Activated CD4-positive, alpha-beta T cell treated with anti-CD3 and anti-CD28 coated beads, Interleukin-2, amount 50 U/mL, for 4 hours (primary cell): ENCODE measurements around the gene EFHB.
"Not testable (repeated sequence)": the region's sequence is repeated elsewhere in the genome, so short reads cannot be mapped to it uniquely, and the experiment has no call there.

Experiments used
- DNase-seq, 2 experiments: peaks; one replicate each; pipeline ENCODE4 v3.0.0-alpha.2; 2020

Gene EFHB, protein sequence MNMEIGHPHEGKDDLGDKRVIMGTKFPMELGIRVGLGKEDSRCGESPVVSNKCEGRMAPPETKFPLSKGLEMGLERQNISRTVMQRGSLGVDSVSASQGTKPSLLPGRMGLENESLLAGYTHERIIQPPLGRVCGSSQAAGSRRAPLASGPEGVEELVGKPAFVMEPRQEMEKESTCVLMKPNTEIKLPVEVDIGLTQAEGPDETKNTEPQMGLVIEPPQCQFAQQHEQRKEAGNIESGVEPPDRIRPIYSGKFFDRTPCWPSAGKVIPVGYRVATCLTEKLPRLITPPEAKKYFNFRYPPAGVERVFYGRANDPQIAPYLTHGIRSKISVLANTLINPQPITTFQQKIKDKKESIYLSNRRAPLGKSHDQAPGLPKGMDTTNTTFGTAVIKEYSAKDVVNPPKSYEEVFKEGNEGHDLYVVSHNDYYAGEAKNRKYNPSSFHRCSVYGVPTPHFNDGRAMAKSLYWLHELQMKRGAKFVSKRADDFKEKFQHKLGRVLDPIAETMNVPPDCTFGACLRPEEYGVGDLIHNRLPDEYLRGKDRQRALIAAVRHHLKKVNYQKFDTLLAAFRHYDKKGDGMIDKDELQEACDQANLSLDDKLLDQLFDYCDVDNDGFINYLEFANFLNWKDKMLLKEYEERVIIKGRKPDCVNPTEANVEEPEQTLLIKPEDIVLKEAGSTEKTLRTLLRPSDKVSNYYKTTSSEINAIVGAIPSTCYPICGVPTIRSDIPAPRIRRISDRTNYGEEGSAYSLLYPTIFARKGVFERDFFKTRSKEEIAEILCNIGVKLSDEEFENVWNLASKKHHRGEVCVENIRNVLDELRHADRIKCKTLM

GRCh38 chr3:19934098-19934566, at the start of gene EFHB:
TSS of gene EFHB (minus strand) at chr3:19934217. CDS start at chr3:19934018, 199 bp downstream.
- DNase-seq: no peak

- no peak for DNase-seq
Measured at GRCh38 chr3:19972054-19972453, 38.0 kb upstream of the EFHB start.

- no peak for DNase-seq
Measured at GRCh38 chr3:19970327-19970726, 36.3 kb upstream of the EFHB start.

DNA sequence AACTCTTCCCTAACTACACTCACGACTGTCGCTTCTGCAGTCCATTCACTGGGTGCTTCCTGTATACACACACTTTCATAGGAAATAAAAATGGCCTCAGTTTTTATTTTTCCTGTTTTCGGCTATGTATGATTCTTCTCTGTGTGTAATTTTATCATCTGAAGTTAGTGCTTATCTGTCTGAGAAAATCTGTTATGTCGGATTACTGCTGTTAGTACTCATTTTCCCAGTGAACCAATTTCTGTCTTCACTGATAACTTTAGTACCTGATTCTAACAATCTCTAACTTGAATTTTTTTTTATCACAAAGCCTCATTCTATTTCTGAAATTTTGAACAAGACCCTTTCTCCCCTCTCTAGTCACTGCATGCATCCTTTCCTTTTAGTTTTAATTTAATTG, 33.8 kb upstream of the EFHB start:
- DNase-seq: no peak

DNA sequence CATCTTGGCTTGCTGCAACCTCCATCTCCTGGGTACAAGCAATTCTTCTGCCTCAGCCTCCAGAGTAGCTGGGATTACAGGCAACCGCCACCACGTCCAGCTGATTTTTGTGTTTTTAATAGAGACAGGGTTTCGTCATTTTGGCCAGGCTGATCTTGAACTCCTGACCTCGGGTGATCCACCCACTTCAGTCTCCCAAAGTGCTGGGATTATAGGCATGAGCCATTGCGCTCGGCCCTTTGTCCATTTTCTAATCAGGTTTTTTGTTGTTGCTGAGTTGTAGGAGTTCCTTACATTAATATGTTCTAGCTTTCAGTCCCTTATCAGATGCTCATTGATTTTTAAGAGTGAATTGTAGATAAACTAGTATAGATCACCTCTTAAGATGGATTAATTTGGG, 33.2 kb upstream of the EFHB start:
- no peak for DNase-seq

DNA sequence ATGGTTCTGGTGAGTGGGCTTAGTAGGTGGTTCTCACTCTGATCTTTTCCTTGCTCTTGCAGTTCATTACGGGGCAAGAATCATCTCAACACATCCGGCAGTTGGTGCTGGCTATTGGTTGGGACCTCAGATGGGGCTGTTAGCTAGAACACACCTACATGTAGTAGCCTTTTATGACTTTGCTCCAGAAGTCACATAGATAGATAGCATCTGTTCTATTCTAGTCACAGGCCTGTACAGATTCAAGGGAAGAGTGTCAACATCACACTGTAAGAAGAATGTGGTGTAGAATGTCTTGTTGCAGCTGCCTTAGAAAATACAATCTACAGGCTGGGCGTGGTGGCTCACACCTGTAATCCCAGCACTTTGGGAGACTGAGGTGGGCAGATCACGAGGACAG, 27.9 kb upstream of the EFHB start:
- no peak for DNase-seq

DNA sequence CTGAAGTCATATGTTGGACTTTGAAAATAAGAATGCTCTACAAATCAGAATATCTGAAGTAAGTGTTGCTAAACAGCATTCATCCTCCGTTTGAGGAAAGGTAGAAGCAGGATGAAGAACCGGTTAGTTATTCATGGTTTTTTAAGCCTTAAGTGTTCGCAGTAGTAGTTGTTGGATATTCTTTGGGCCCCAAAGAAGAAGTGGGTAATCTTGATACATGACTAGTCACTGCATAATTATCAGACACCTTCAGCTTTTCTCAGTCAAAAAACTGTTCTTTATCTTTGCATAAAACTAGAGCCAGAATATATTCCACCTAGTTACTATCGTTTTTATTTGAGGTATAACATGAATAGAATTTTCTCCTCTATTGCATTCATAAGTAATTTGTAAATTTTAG, 26.7 kb upstream of the EFHB start:
- no peak for DNase-seq

- DNase-seq: no peak
Measured at GRCh38 chr3:19959505-19959904, 25.5 kb upstream of the EFHB start.

GRCh38 chr3:19957354-19957753, 23.3 kb upstream of the EFHB start:
- not testable (repeated sequence) for DNase-seq

DNA sequence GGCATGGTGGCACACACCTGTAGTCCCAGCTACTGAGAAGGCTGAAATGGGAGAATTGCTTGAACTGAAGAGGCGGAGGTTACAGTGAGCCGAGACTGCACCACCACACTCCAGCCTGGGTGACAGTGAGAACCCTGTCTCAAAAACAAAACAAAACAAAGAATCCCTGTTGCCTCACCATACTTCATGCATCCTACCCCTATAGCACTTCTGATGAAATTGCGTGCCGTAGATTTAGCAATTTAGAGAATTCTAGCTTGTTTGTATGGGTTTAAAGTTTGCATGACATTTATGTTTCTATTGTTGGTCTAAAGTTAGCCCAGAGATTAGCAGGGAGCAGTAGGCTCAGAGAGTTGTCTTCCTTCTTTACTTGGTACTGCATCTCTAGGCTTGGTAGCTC, 20.7 kb upstream of the EFHB start:
- no peak for DNase-seq

GRCh38 chr3:19950316-19950715, 16.3 kb upstream of the EFHB start:
- no peak for DNase-seq

DNA sequence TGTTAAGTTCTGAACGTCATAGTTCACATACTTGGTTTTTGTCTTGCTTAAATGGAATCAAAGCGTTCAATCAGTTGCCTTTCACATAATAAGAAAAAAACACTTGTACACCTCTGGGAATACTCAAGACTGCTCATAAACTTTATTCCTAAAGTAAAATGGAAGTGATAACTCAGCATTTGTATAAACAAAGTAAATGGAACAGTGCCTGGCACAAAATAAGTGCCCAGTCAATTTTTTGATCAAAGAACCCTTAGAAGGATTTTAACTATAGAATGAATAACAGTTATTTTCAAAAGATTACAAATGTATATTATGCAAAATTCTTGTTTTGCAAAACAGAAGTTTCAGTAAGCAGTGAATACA, 14.2 kb upstream of the EFHB start:
- DNase-seq: no peak

DNA sequence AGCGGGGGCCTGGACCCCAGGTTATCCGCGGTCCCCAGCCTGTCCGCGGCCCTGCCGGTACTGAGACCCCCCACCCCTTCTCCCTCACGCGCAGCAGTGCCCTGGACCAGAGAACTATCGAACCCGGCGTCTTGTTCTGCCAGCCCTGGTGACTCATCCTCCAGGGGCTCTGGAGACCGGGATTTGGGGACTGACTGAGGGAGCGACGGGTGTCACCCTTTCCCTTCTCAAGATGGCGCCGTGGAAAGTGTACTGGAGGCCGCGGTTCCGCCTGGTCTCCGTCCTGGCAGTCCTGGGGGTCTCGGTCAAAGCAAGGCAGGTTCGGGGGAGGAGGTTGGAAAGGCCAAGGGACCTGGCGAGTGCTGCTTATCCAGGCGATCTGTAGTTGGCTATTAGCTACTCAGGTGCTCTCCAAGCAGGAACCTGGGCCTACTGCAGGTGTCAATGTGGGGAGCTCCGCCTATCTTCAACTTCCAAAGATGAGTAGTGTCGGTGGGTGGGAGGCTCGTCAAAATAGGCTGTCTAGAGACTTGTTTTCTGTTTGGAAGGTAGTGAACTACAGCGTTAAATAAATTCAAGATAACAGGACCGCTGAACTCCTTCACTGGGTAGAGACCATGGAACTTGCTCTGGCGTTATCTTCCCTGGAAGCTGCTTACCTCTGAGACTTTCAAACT, 13.7 kb upstream of the EFHB start:
- DNase-seq: peak; percentile 49 to 50

DNA sequence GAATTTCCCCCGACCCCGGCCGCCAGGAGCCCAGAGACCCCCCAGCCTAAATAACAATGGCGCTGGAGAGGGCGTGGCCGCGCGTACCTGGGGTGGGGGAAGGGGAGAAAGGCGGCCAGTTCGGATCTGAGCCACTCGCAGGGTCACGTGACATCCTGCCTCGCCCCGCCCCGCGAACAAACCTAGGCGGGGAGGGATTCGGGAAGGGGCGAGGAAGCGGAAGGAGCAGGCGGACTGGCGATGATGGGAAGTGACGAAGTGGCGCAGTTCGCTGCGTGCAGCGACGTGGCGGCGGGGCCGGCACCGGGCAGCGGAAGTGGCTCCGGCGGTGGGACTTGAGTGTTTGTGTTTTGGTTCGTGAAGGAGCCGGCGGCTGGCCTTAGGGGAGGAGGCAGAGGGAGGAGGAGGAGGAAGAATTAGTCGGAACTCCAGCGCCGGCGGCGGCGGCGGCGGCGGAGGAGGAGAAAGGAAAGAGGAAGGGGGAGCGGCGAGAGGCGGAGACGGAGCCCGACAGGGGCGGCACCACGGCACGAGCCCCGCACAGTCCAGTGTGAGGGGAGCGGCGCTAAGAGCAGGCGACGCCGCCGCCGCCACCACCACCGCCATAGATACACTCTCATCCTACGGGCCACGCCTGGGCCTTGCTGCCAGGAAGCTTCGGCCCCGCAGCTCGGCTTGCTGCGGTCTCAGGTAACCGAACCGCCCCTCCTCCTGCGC, 13.0 kb upstream of the EFHB start, which contains the start of gene RAB5A:
Gene RAB5A (plus strand): TSS at position 266 of the 717 bp plus-strand sequence. CDS start 3,802 bp downstream, outside the sequence.
- DNase-seq: peak; percentile 95 to 96

- DNase-seq: no peak
Measured at GRCh38 chr3:19945969-19946831, 12.2 kb upstream of the EFHB start.

DNA sequence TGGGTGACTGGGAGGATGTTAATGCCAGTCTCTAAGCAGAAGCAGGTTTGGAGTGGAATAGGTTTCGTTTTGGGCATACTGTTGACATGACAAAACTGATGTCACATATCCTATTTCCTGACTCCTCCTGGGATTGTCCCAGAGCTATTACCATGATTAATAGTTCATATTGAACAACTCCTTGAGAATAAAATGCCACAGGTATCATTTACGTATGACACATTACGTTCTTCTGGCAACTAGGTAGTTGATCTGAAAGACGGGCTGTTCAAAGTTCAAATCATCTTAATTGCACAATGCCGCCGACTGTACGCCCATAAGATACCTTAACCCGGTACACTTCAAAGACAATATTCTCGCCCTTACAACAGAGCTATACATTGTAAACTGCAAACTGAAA, 11.5 kb upstream of the EFHB start:
- no peak for DNase-seq

DNA sequence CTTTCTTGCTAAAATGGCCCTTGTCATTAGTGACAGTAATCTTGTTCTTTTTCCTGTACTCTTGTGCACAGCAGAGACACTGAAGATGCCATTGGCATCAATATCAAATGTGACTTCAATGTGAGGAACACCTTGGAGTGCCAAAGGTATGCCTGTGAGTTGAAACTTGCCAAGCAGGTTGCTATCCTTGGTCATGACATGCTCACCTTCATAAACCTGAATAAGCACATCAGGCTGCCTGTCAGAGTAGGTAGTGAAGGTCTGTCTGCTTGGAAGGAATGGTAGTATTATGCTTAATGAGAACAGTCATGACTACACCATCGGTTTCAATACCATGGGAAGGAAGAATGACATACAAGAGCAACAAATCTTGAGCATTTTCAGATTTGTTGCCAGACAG, 6.6 kb upstream of the EFHB start:
- DNase-seq: no peak

DNA sequence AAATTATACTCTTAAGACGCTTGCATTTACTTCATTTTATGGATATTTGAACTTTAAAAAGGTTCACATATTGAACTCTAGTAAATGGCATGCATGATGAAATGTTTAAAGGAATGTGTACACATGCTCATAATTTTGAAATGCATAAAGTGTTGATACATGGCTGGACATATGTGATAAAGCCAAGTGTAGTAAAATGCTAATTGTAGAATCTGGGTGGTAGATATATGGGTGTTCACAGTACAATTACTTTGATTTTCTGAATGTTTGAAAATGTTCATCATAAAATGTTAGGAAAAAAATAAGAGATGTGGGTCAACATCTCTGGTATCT, 4.2 kb upstream of the EFHB start:
- DNase-seq: no peak

GRCh38 chr3:19937459-19938294, 3.7 kb upstream of the EFHB start:
- DNase-seq: no peak

DNA sequence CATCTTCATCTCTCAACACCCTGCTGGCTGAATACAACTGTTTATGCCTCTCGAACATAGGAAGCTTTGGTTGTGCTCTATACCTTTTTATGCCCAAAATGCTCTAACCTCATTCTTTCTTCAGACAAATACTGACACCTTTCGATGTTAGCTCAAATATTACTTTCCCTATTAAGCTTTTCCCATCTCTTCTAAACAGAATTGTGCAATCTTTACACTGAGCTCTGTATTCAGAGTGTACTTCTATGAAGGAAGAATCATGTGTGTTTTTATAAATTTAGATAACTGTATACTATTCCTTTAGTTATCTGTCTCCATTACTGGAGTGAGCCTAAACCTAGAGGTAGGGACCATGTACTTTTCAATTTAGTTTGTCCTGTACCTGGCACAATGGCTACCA, 1.6 kb downstream of the EFHB start:
- no peak for DNase-seq

GRCh38 chr3:19931767-19932188, 2.2 kb downstream of the EFHB start:
- DNase-seq: no peak
